H1 (cell line): ENCODE data around the gene SLC6A18. TPM values are rescaled to one million over a fixed set of nuclear protein-coding genes. Genes with fewer than 3 reads are reported as not detected.

Experiments used
- NANOG ChIP-seq: IDR thresholded peaks from 2 replicates; pipeline ENCODE4 v1.6.1; 2011; ENCODE audit warnings: low read length, low read depth, mild to moderate bottlenecking, inconsistent platforms; ENCODE audit not compliant: insufficient read depth, poor library complexity, severe bottlenecking
- RBBP5 ChIP-seq: IDR thresholded peaks from 2 replicates; pipeline ENCODE4 v1.7.1; 2012; ENCODE audit warnings: low read depth, mild to moderate bottlenecking, inconsistent platforms, low read length, moderate library complexity, borderline replicate concordance
- polyA plus RNA-seq, 7 experiments: library from polyadenylated mRNA; depleted of rRNA in 3 of 7; stranded (reverse) in 5 of 7; unstranded in 2 of 7; fragments of >200 nt in 5 of 7; fragments of 200-250 nt in 2 of 7; gene quantifications; 1 replicate in 5 of 7; 2 replicates in 1 of 7; 4 replicates in 1 of 7; pipeline versions ENCODE4 v1.2.1 to v1.2.3, GENCODE V29; 2011 to 2013; ENCODE audit warnings: missing spikeins in 2 of 7, mixed read lengths in 2 of 7
- total RNA-seq: library from RNA; stranded (reverse); fragmentation: NEBNext Ultra II Directional; extraction: Animal tissue kit (Norgen Biotek cat#: 25700); gene quantifications from 2 replicates; pipeline ENCODE4 v1.2.1, GENCODE V29; 2021

SLC6A18 gene
- total and polyA plus RNA-seq, 2 of the 8 experiments (the other 6 are each of a cell fraction or from before 2014, with no cell fraction given): not detected

- TF ChIP-seq NANOG (no peak), RBBP5 (no peak)
Measured at GRCh38 chr5:1221721-1222120, 3.5 kb upstream of the SLC6A18 start (continued).
